Measurements from ENCODE around the gene UPF3A.

DNA sequence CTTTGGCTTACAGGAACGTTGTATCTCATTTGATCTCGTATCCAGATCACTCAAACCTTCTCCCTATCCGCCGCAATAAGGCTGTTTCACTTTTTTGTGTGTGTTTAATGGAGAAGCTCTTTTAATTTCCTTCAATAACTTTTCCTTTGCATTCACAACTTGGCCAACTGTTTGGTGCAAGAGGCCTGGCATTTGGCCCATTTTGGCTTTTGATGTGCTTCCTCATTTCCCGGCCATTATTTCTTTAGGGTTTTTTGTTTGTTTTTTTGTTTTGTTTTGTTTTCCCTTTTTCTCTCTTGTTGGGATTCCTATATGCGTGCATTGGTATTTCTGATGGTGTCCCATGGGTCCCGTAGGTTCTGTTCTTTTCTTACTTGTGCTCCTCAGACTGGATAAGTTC is 6.1 kb upstream of the UPF3A start:
- TF ChIP-seq POLR2AphosphoS5 (IDR thresholded peaks at IDR 0.05; ENCODE audit: low read depth, low read length) (no peak), SIN3A (IDR thresholded peaks at IDR 0.05; ENCODE audit: borderline replicate concordance, insufficient read depth, low read length) (no peak), TAF1 (IDR thresholded peaks at IDR 0.05; ENCODE audit: borderline replicate concordance, insufficient read depth, low read length) (no peak)
